HUES6 (cell line): ENCODE data around the gene PDSS2.
"Not testable (repeated sequence)": the region's sequence is repeated elsewhere in the genome, so short reads cannot be mapped to it uniquely, and the experiment has no call there.

Source experiments
- H3K27ac ChIP-seq: 2 replicates; pipeline ENCODE4 v1.7.0; 2013; ENCODE audit warnings: low read depth, mild to moderate bottlenecking, low read length, inconsistent platforms
- H3K27me3 ChIP-seq: 2 replicates; pipeline ENCODE4 v1.6.1; 2013; ENCODE audit warnings: low read length; ENCODE audit not compliant: control insufficient read depth, insufficient read depth
- H3K36me3 ChIP-seq: 2 replicates; pipeline ENCODE4 v1.6.1; 2013; ENCODE audit warnings: low read length; ENCODE audit not compliant: control insufficient read depth, insufficient read depth
- H3K4me1 ChIP-seq: 2 replicates; pipeline ENCODE4 v1.6.1; 2013; ENCODE audit warnings: low read length; ENCODE audit not compliant: control insufficient read depth, insufficient read depth
- H3K4me3 ChIP-seq: 2 replicates; pipeline ENCODE4 v1.5.1; 2013; ENCODE audit warnings: low read depth, low read length
- H3K9ac ChIP-seq: one replicate; pipeline ENCODE4 v1.6.1; 2013; ENCODE audit warnings: mild to moderate bottlenecking, low read length
- H3K9me3 ChIP-seq: 2 replicates; pipeline ENCODE4 v1.6.1; 2013; ENCODE audit warnings: low read depth, low read length; ENCODE audit not compliant: control insufficient read depth, insufficient read depth

PDSS2 gene

DNA sequence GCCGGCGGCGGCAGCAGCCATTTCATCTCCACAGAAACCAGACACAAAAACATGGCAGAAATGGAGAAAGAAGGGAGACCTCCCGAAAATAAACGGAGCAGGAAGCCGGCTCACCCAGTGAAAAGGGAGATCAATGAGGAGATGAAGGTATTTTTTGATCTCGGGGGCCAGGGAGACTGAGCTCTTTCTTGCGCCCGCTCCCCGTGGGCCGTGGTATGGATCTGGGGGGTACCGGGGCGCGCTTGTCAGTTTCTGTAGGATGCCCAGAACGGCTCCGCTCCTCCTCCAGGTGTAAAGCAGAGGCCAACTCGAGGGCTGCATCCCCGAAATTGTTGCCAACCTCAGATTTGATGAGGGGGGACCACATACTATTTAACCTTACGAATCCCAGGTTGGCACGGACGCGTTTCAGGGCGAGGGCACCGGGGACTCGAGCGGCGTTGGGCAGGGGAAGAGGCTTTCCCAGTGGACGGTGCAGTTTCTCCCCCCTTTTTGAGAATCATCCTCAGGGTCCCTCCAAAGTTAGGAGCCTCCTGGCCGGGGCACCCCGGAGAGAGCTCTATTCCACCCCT lies 31.3 kb upstream of the PDSS2 start:
- Histone ChIP-seq H3K27ac (no peak overlapping the region), H3K9me3 (no peaks in the 10 kb centered on the region), H3K4me1 (peaks cover 18% of the 10 kb centered on the region), H3K36me3 (no peaks in the 10 kb centered on the region), H3K9ac (peak overlapping the region; percentile 28), H3K27me3 (peaks cover 71% of the 10 kb centered on the region), H3K4me3 (peak overlapping the region; percentile 70)

DNA sequence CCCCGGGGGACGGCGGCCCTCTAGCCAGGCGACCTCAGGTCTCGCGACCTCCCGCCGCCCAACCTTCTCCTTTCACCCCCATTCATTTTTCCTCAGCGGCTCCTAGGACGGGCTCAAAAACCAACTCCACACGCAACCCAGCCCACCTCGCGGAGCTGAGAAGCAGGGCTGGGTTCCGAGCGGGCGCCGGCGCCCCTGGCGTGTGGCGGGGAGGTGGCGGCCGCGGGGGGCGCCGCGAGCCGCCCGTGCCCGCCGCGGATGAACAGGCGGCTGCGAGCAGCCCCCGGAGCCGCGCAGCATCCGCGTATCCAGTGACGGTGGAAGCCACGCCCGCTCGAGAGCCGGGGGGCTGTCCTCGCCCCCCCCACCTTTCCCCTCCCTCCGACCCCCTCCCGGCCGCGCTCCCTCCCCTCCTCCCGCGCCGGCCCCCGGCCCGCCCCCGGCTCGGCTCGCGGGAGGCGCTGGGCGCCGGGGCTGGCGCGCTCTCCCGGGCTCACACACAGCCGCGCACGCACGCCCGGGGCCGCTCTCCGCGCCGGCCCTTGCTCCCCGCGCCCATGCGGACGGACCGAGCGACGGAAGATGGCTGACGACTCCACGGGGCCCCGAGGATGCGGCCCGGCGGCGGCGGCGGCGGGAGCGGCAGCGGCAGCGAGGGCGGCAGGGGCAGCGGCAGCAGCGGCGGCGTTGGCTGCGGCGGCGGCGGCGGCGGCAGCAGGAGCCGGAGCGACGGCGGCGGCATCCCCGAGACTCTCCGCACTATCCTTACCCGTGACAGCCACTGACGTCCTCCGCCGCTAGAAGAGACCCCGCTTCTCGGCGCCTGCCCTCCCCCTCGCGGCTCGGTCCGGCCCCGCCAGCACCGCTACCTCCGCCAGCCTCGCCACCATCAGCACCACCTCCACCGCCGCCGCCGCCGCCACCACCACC lies 30.5 kb upstream of the PDSS2 start, which contains the start of gene SOBP:
Gene SOBP, plus strand, starts transcription at position 482 of the 930 bp plus-strand sequence. CDS start 500 bp downstream, outside the sequence.
- no peaks in the 10 kb centered on the region for H3K9me3 ChIP-seq
- peak within 1 kb of the TSS; percentile 28 for H3K9ac ChIP-seq
- H3K36me3 ChIP-seq: no peaks in the 10 kb centered on the region
- H3K27me3 ChIP-seq: peaks cover 71% of the 10 kb centered on the region
- no peak within 1 kb of the TSS for H3K27ac ChIP-seq
- H3K4me1 ChIP-seq: peaks cover 18% of the 10 kb centered on the region
- peak within 1 kb of the TSS; percentile 70 for H3K4me3 ChIP-seq

DNA sequence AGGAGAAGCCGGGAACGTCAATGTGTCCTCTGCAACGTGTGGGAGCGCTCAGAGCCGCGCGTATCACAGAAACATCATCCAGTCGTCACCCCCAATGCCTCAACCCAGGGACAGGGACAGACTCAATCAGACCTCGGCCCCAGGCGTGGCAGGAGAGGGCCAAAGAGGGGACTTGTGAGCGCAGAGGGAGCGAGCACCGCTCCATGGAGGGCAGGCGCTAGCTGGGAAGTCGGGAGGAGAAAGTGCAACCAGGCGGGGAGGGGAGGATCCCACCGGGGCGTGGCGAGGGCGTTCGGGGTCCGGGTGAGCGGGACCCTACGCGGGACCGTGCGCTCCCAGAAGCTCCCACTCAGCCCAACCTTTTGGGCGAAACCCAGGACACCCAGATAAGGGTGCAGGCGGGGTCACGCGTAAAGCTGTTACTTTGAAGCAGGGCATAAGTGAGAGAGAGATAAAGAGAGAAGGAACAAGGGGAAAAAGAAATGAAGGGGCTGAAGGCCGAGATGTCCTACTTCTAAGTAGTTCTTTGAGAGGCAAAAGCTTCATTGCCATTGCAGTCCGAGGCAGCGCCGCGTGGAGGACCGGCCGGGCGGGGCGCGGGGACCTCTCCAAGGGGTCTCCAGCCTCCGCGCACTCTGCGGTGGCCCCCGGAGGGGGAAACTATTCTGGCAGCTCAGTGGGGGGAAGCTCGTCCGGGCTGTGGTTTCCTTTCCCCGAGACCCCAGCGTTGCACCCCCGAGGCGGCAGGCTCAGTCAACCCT lies 29.7 kb upstream of the PDSS2 start:
- H3K9ac ChIP-seq: peak overlapping the region; percentile 2
- no peaks in the 10 kb centered on the region for H3K9me3 ChIP-seq
- peaks cover 71% of the 10 kb centered on the region for H3K27me3 ChIP-seq
- H3K4me3 ChIP-seq: peak overlapping the region; percentile 70
- no peak overlapping the region for H3K27ac ChIP-seq
- peaks cover 18% of the 10 kb centered on the region for H3K4me1 ChIP-seq
- no peaks in the 10 kb centered on the region for H3K36me3 ChIP-seq

DNA sequence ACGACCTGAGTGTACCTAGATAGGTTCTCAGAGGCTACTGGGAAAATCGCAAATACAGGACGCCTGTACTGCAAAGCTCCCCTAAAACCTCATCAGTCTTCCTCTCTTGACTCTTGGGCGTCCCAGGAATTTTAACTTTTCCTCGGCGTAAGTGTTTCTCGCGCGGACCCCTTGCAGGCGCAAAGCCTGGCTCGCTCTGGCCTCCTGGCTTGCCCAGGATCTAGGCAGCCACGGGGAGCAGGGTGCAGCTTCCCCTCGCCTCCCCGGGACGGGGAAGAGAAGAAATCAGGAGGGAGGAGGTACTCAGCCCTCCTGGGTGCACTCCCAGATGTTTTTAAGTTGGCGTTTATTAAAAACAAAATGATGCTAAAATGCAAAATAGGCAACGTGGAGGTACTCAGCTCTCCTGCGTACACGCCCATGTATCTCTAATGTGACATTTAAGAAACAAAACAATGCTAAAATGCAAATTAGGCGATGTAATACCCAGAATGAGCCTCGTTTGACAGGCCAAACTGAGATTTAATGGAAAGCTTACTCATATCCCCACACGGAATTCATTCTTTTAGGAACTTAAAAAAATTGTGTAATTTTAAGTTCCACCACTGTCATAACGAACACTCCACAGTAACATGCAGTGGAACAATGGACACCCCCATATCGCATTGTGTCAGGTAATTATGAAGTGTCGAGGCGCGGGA lies 29.0 kb upstream of the PDSS2 start:
- peak overlapping the region; percentile 43 for H3K9ac ChIP-seq
- no peaks in the 10 kb centered on the region for H3K9me3 ChIP-seq
- no peak overlapping the region for H3K27ac ChIP-seq
- H3K4me3 ChIP-seq: peak overlapping the region; percentile 70
- H3K27me3 ChIP-seq: peaks cover 67% of the 10 kb centered on the region
- H3K4me1 ChIP-seq: peaks cover 15% of the 10 kb centered on the region
- H3K36me3 ChIP-seq: no peaks in the 10 kb centered on the region

DNA sequence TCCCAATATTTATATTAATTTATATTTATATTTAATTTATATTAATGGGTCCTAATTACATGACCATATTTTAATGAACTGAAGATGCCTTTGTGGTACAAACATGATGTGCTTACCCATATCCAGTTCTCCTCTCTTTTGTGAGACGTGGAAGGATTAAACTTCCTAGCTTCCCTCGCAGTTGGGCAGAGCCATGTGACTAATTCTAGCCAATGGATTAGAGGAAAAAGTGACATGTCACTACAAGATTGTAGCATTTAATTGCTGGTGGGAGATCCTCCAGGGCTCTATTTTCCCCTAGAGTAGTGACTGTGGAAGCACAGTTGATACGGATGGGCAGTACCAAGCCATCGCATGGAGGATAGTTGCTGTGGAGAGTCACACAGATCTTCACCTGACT lies 25.8 kb upstream of the PDSS2 start:
- Histone ChIP-seq H3K9ac (no peak overlapping the region), H3K4me3 (no peak overlapping the region), H3K9me3 (no peaks in the 10 kb centered on the region), H3K4me1 (no peaks in the 10 kb centered on the region; the same call in 1 of the 2 replicates), H3K27ac (no peak overlapping the region), H3K27me3 (peaks cover 38% of the 10 kb centered on the region), H3K36me3 (no peaks in the 10 kb centered on the region)

DNA sequence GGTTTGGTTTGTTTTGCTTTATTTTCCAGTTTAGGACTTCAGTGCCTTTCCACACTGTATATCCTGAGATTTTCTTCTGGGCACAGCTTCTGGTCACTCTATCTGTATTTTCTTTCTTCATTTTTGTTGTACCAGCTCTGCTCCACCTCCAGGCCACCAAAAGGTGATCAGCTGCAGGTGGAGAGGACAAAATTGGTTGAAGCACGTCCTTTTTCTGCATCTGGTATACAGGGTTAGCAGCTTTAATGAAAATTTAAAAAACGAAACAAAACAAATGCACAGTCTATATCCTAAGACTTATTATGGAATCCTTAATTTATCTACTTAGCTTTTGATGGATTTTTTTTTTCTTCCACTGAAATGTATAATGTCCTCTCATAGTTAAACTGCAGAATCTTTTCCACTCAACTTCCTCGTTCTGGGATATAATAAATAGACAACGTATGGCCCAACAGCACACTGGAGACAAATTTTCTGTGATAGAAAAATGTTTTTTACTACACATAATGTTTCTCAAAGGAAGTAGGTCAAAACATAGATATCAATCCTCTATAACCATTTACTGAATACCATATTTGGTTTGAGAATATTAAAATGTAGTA lies 19.8 kb upstream of the PDSS2 start:
- Histone ChIP-seq H3K4me3 (no peak overlapping the region), H3K27me3 (no peaks in the 10 kb centered on the region), H3K9me3 (no peaks in the 10 kb centered on the region), H3K9ac (no peak overlapping the region), H3K4me1 (no peaks in the 10 kb centered on the region), H3K27ac (no peak overlapping the region), H3K36me3 (no peaks in the 10 kb centered on the region)

DNA sequence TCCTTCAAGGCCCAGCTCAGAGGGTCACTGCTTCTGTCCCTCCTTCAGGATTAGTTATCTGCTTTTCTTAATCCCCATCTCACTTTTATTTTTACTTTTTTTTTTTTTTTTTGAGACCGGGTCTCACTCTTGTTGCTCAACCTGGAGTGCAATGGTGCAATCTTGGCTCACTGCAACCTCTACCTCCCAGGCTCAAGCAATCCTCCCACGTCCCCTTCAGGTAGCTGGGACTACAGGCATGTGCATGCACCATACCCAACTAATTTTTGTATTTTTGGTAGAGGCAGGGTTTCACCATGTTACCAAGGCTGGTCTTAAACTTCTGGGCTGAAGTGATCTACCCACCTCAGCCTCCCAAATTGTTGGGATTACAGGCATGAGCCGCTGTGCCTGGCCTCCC lies 16.5 kb upstream of the PDSS2 start:
- H3K4me3 ChIP-seq, H3K27me3 ChIP-seq, H3K9ac ChIP-seq, H3K9me3 ChIP-seq, H3K27ac ChIP-seq, H3K4me1 ChIP-seq, H3K36me3 ChIP-seq: not testable (repeated sequence)

DNA sequence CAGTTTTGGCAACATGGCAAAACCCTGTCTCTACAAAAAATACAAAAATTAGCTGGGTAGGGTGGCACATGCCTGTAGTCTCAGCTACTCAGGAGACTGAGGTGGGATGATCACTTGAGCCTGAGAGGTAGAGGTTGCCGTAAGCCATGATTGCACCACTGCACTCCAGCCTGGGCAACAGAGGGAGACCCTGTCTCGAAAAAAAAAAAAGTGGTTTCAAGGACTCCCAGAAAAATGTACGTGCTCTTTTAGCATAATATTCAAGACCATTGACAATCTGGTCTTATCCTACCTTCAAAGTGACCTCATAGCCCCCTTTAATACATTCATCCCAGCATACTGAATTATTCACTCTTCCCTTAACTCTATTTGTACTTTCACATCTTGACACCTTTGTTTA lies 16.0 kb upstream of the PDSS2 start:
- not testable (repeated sequence) for H3K36me3 ChIP-seq, H3K9ac ChIP-seq, H3K27me3 ChIP-seq, H3K4me1 ChIP-seq, H3K27ac ChIP-seq, H3K4me3 ChIP-seq, H3K9me3 ChIP-seq

DNA sequence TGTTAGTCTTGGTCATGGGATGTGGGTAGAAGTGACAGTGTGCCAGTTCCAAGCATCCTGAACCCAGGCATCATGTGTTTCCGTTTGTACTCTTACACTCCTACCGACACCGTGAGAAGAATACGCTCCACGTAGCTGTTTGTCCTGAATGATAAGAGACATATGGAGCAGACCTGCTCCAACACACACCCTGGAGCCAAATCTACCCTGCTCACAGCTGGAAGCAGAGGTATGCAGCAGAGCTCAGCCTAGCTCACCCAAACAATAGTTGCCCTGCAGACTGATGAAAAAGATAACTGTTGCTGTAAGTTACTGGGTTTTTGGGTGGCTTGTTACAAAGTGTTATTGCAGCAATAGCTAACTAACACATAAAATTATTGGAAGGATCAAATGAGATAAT lies 14.3 kb upstream of the PDSS2 start:
- H3K36me3 ChIP-seq: no peaks in the 10 kb centered on the region
- no peak overlapping the region for H3K4me3 ChIP-seq
- no peaks in the 10 kb centered on the region for H3K27me3 ChIP-seq
- H3K27ac ChIP-seq: no peak overlapping the region
- no peaks in the 10 kb centered on the region for H3K4me1 ChIP-seq
- H3K9me3 ChIP-seq: no peaks in the 10 kb centered on the region
- H3K9ac ChIP-seq: no peak overlapping the region

DNA sequence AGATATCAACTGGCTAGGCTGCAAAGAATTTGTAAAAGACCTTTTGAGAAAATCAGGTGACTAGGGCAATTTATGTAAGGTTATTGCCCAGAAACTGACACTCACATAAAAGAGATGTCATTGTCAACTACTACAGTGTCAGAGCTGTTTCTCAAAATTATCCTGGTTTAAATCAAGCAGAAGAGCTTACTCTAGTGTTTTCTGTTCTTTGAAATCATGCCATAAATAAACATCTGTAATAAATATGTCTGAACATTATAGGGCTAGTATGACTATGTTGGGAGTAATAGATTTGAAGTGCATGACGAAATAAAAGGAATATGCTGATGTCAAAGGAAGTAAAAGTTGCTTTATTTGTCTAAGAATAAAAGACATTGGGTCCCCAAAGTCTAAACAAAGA lies 11.0 kb upstream of the PDSS2 start:
- H3K36me3 ChIP-seq: no peaks in the 10 kb centered on the region
- no peak overlapping the region for H3K4me3 ChIP-seq
- H3K27me3 ChIP-seq: no peaks in the 10 kb centered on the region
- H3K27ac ChIP-seq: no peak overlapping the region
- peaks cover 9% of the 10 kb centered on the region; the same call in 1 of the 2 replicates for H3K4me1 ChIP-seq
- H3K9me3 ChIP-seq: no peaks in the 10 kb centered on the region
- no peak overlapping the region for H3K9ac ChIP-seq
